Measurements from ENCODE around the gene ASB3. TPM values are rescaled to one million over a fixed set of nuclear protein-coding genes. Genes with fewer than 3 reads are reported as not detected.

Gene ASB3
- total and polyA plus RNA-seq, 4 donors, result 2.7 to 13.6 (median 8.7) TPM

- TF ChIP-seq HNF4G (IDR thresholded peaks at IDR 0.05) (no peak), GABPA (IDR thresholded peaks at IDR 0.05 in 1 of 2, conservative IDR thresholded peaks at IDR 0.05 in 1 of 2) (no peak), YY1 (IDR thresholded peaks at IDR 0.05) (no peak), RAD21 (IDR thresholded peaks at IDR 0.05) (no peak), FOXA1 (IDR thresholded peaks at IDR 0.05) (no peak), FOXA2 (IDR thresholded peaks at IDR 0.05) (no peak), MAX (IDR thresholded peaks at IDR 0.05) (no peak), ZBTB33 (IDR thresholded peaks at IDR 0.05) (no peak), CTCF (IDR thresholded peaks at IDR 0.05; ENCODE audit: low read depth, low read length, missing input control) (no peak), REST (IDR thresholded peaks at IDR 0.05) (no peak), TAF1 (conservative IDR thresholded peaks at IDR 0.05) (no peak)
- WGBS, result 95% methylated on average over 4 of the region's 4 CpGs
- Histone ChIP-seq H3K36me3 (ENCODE audit: control insufficient read depth in 4 of 4, insufficient read depth in 3 of 4, low read depth in 1 of 4, low read length in 3 of 4) (peaks cover 3 to 19% (median 11%) of the 10 kb centered on the region in 4 donors), H3K4me3 (ENCODE audit: low read depth in 1 of 3, low read length in 3 of 3) (no peak overlapping the region), H3K27ac (ENCODE audit: low read depth in 1 of 2, low read length in 2 of 2) (no peak overlapping the region), H3K4me1 (ENCODE audit: control insufficient read depth in 4 of 4, insufficient read depth in 4 of 4, low read length in 3 of 4) (no peaks in the 10 kb centered on the region), H3K9me3 (ENCODE audit: control insufficient read depth in 4 of 4, low read length in 3 of 4) (no peaks in the 10 kb centered on the region), H3K27me3 (ENCODE audit: control insufficient read depth in 4 of 4, insufficient read depth in 4 of 4, low read length in 3 of 4) (no peaks in the 10 kb centered on the region), H3K9ac (ENCODE audit: low read depth in 1 of 2, low read length in 2 of 2) (no peak overlapping the region)
- DNase-seq (ENCODE audit: low spot score), result no peak
Observed at GRCh38 chr2:53752385-53752784, 34.4 kb downstream of the ASB3 start.

GRCh38 chr2:53751728-53752127 lies 35.0 kb downstream of the ASB3 start:
- 95% methylated on average over 1 of the region's 1 CpG for WGBS
- Histone ChIP-seq H3K36me3 (ENCODE audit: control insufficient read depth in 4 of 4, insufficient read depth in 3 of 4, low read depth in 1 of 4, low read length in 3 of 4) (peaks cover 3 to 19% (median 10%) of the 10 kb centered on the region in 4 donors), H3K4me3 (ENCODE audit: low read depth in 1 of 3, low read length in 3 of 3) (no peak overlapping the region), H3K4me1 (ENCODE audit: control insufficient read depth in 4 of 4, insufficient read depth in 4 of 4, low read length in 3 of 4) (no peaks in the 10 kb centered on the region), H3K9ac (ENCODE audit: low read depth in 1 of 2, low read length in 2 of 2) (no peak overlapping the region), H3K27ac (ENCODE audit: low read depth in 1 of 2, low read length in 2 of 2) (no peak overlapping the region), H3K27me3 (ENCODE audit: control insufficient read depth in 4 of 4, insufficient read depth in 4 of 4, low read length in 3 of 4) (no peaks in the 10 kb centered on the region), H3K9me3 (ENCODE audit: control insufficient read depth in 4 of 4, low read length in 3 of 4) (no peaks in the 10 kb centered on the region)
- DNase-seq (ENCODE audit: low spot score), result no peak
- TF ChIP-seq CTCF (IDR thresholded peaks at IDR 0.05; ENCODE audit: low read depth, low read length, missing input control) (no peak), JUND (IDR thresholded peaks at IDR 0.05) (no peak), FOXA1 (IDR thresholded peaks at IDR 0.05) (no peak), HNF4G (IDR thresholded peaks at IDR 0.05) (no peak), FOXA2 (IDR thresholded peaks at IDR 0.05) (no peak), SP1 (IDR thresholded peaks at IDR 0.05) (no peak), GABPA (IDR thresholded peaks at IDR 0.05 in 1 of 2, conservative IDR thresholded peaks at IDR 0.05 in 1 of 2) (no peak), EGR1 (IDR thresholded peaks at IDR 0.05; ENCODE audit: low read depth in 2 of 2) (no peak), ATF3 (IDR thresholded peaks at IDR 0.05) (no peak), MAX (IDR thresholded peaks at IDR 0.05) (no peak), RAD21 (IDR thresholded peaks at IDR 0.05) (no peak), YY1 (IDR thresholded peaks at IDR 0.05) (no peak)
